Erythroblast (primary cell): ENCODE results near the gene TMEM131L.

Source experiments
- GATA1 ChIP-seq: IDR thresholded peaks from 2 replicates; pipeline ENCODE4 v1.6.1; 2011; ENCODE audit warnings: low read depth, mild to moderate bottlenecking, control low read depth, low read length, moderate library complexity
- POLR2A ChIP-seq: IDR thresholded peaks from 2 replicates; pipeline ENCODE4 v1.6.1; 2011; ENCODE audit warnings: mild to moderate bottlenecking, low read length

DNA sequence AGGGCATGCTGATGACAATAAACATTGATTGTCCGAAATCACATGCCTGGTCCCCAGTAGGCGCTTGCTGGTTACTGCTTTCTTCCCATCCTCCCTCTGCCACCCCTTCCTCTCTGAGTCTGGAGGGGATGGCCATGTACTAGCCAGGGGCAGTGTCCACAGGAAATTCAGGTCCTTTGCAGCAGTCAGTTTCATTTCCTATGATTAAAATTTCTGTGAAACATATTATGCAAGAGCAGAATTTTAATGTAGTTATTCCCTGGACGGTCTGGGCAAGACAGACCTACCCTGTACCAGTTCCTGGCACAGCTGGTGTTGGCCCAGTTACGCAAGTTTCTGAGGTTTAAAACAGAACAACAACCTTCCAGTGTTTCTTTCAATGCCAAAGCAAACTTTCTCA lies 189.8 kb downstream of the TMEM131L start:
- TF ChIP-seq POLR2A (no peak), GATA1 (no peak)
